Ovary (tissue), 9 donors: ENCODE results near the gene ANK3. TPM values are rescaled to one million over a fixed set of nuclear protein-coding genes. Genes with fewer than 3 reads are reported as not detected.

Source experiments
- DNase-seq, 5 donors: peaks; one replicate each; pipeline ENCODE4 v3.0.0-alpha.2; 2019 to 2020
- H3K27ac ChIP-seq, 2 donors: fragments of 200-600 bp; one replicate each; pipeline versions ENCODE4 v1.5.1 to v1.8.0; 2019 to 2022
- H3K27me3 ChIP-seq: fragments of 200-600 bp; one replicate; pipeline ENCODE4 v1.8.0; 2022
- H3K36me3 ChIP-seq: fragments of 200-600 bp; sonication (generic); one replicate; pipeline ENCODE4 v1.5.1; 2019
- H3K4me1 ChIP-seq: one replicate; pipeline ENCODE4 v1.8.1; 2013; ENCODE audit warnings: mild to moderate bottlenecking, moderate library complexity; ENCODE audit not compliant: insufficient read depth
- H3K4me3 ChIP-seq: fragments of 200-600 bp; sonication (generic); one replicate; pipeline ENCODE4 v1.5.1; 2017
- H3K9me3 ChIP-seq, 2 donors: fragments of 200-600 bp in 1 of 2; sonication (generic) in 1 of 2; one replicate each; pipeline versions ENCODE4 v1.5.1 to v1.8.1; 2013 to 2019; ENCODE audit warnings: mild to moderate bottlenecking in 1 of 2, moderate library complexity in 1 of 2
- CTCF ChIP-seq, 3 donors: fragments of 450-650 bp in 2 of 3; fragments of 200-600 bp in 1 of 3; IDR thresholded peaks; one replicate each; pipeline versions ENCODE4 v1.5.1 to v1.8.0; 2016 to 2022; ENCODE audit warnings: antibody characterized with exemption in 3 of 3, mild to moderate bottlenecking in 1 of 3
- EP300 ChIP-seq: sonication (generic); formaldehyde crosslinking; IDR thresholded peaks from one replicate; pipeline ENCODE4 v1.6.1; 2017; ENCODE audit warnings: antibody characterized with exemption
- POLR2A ChIP-seq: fragments of 450-650 bp; IDR thresholded peaks from one replicate; pipeline ENCODE4 v1.6.1; 2017; ENCODE audit warnings: antibody characterized with exemption, mild to moderate bottlenecking, moderate library complexity
- WGBS, 3 donors: extraction: QIAGEN DNeasy Blood & Tissue Kit in 1 of 3; methylation state at CpG; one replicate each; pipeline versions ENCODE4 v1.1.5 to v1.1.7; 2013 to 2017; 5-methylcytosine and 5-hydroxymethylcytosine counted together
- intact Hi-C, 4 donors: fragments of 100-400 bp; cut with DNase I; formaldehyde crosslinking; loops; one replicate each; pipeline versions ENCODE4 v1.11.0 to v1.15.1; 2022 to 2023
- polyA plus RNA-seq, 2 donors: library from polyadenylated mRNA; stranded (reverse); fragments of 200-250 nt in 1 of 2; fragments of 350-450 nt in 1 of 2; fragmentation: Illumina TruSeq in 1 of 2; extraction: RNeasy Lipid Tissue Mini Kit (QIAGEN cat#74804) in 1 of 2; gene quantifications; one replicate each; pipeline ENCODE4 v1.2.3, GENCODE V29; 2013 to 2014
- total RNA-seq, 7 donors: library from RNA; depleted of rRNA in 2 of 7; stranded (reverse); fragments of >200 nt in 2 of 7; fragmentation: NEBNext Ultra II Directional in 3 of 7; extraction: Animal tissue kit (Norgen Biotek cat#: 25700) in 3 of 7; gene quantifications; one replicate each; pipeline versions ENCODE4 v1.1.0 to v1.2.4, GENCODE V29; 2016 to 2023
- donor health status: DM: no; HTN: no; CAD: no; lungs with moderate emphysema.
- donor health status: DM: no; HTN: no; CAD: no.
- donor health status: Bipolar disorder and iron deficiency.
- donor health status: DM: yes; HTN: yes; CAD: no.
- donor health status: DM: no; HTN: no; CAD: no.
- donor health status: DM: yes; HTN: yes; CAD: no.

Gene ANK3
- total and polyA plus RNA-seq, 9 donors = 11.4 to 74.1 (median 28.3) TPM

- no peak for TF ChIP-seq POLR2A
- no peak for TF ChIP-seq CTCF (IDR thresholded peaks at IDR 0.05)
- TF ChIP-seq EP300 = no peak
- no peak for DNase-seq
Measured at GRCh38 chr10:60082341-60082740, 307.3 kb downstream of the ANK3 start.

GRCh38 chr10:60073781-60074656, 315.7 kb downstream of the ANK3 start:
- 95 to 96% (median 96%) methylated on average over 11 of the region's 11 CpGs for WGBS, 3 donors
- Histone ChIP-seq H3K4me1 (no peaks in the 10 kb centered on the region), H3K4me3 (no peak overlapping the region), H3K27ac (no peak overlapping the region), H3K36me3 (no peaks in the 10 kb centered on the region), H3K9me3 (no peaks in the 10 kb centered on the region), H3K27me3 (no peaks in the 10 kb centered on the region)
- intact Hi-C loops = no loop called here
- TF ChIP-seq CTCF (IDR thresholded peaks at IDR 0.05) = no peak
- TF ChIP-seq POLR2A = no peak
- TF ChIP-seq EP300 = no peak
- no peak for DNase-seq

More at GRCh38 chr10:60082341-60082740, 307.3 kb downstream of the ANK3 start:
- H3K27me3 ChIP-seq = no peaks in the 10 kb centered on the region
- intact Hi-C loops = no loop called here
- H3K27ac ChIP-seq = no peak overlapping the region
- no peaks in the 10 kb centered on the region for H3K9me3 ChIP-seq
- H3K36me3 ChIP-seq = no peaks in the 10 kb centered on the region
- 62 to 70% (median 63%) methylated on average over 6 of the region's 6 CpGs for WGBS, 3 donors
- H3K4me3 ChIP-seq = no peak overlapping the region
- no peaks in the 10 kb centered on the region for H3K4me1 ChIP-seq

GRCh38 chr10:60073397-60073780, 316.3 kb downstream of the ANK3 start:
- 92 to 94% (median 94%) methylated on average over 4 of the region's 4 CpGs for WGBS, 3 donors
- TF ChIP-seq POLR2A (no peak), CTCF (IDR thresholded peaks at IDR 0.05) (no peak), EP300 (no peak)

GRCh38 chr10:60069311-60069710, 320.4 kb downstream of the ANK3 start:
- Histone ChIP-seq H3K4me1 (no peaks in the 10 kb centered on the region), H3K27me3 (no peaks in the 10 kb centered on the region), H3K9me3 (no peaks in the 10 kb centered on the region), H3K36me3 (no peaks in the 10 kb centered on the region), H3K27ac (no peak overlapping the region), H3K4me3 (no peak overlapping the region)
- TF ChIP-seq CTCF (IDR thresholded peaks at IDR 0.05) (no peak), EP300 (no peak), POLR2A (no peak)
- intact Hi-C loops = no loop called here
- WGBS, 3 donors = 78 to 80% (median 78%) methylated on average over 2 of the region's 2 CpGs
- DNase-seq = no peak

More at GRCh38 chr10:60073397-60073780, 316.3 kb downstream of the ANK3 start:
- H3K4me3 ChIP-seq = no peak overlapping the region
- intact Hi-C loops = no loop called here
- H3K27ac ChIP-seq = no peak overlapping the region
- no peaks in the 10 kb centered on the region for H3K27me3 ChIP-seq
- no peaks in the 10 kb centered on the region for H3K36me3 ChIP-seq
- no peaks in the 10 kb centered on the region for H3K4me1 ChIP-seq
- no peaks in the 10 kb centered on the region for H3K9me3 ChIP-seq
- no peak for DNase-seq
